ENCODE data around the gene CNTNAP2. TPM values are rescaled to one million over a fixed set of nuclear protein-coding genes. Genes with fewer than 3 reads are reported as not detected.

CNTNAP2 gene
- 2.2 TPM for total RNA-seq

DNA sequence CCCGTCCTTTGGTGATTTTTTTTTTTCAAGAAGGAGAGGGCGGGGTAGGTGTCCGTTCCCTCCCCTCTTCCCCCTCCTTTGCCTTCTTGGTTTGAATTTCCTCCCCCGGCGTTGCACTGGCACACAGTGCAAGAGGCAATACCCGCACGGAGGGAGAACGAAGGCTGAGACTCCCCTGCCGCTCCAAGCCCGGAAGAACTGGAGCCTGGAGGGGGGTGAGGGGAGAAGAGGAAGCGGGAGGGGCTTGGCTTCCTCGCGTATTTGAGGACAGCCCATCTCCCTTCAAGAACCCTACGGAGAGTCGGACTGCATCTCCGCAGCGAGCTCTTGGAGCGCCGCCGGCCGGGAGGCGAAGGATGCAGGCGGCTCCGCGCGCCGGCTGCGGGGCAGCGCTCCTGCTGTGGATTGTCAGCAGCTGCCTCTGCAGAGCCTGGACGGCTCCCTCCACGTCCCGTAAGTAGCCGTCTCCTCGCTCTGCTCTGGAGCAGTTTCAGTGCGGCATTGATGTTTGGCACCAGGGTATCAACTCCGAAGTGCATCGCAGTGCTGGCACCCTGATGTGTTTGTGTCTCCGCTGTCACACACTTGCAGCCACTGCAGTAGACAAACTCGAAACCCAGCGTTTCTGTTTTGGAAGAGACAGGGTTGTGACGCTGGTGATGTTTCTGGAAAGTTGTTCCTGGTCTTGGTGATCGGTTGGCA lies at the start of gene CNTNAP2:
Gene CNTNAP2 (plus strand): TSS at position 281 of the 702 bp plus-strand sequence. CDS start 76 bp downstream, at position 357.
- Histone ChIP-seq H3K4me1 (peaks cover 15% of the 10 kb centered on the region), H3K36me3 (no peaks in the 10 kb centered on the region), H3K9me3 (no peaks in the 10 kb centered on the region), H3K4me3 (peak within 1 kb of the TSS; percentile 16 to 28), H3K27me3 (no peaks in the 10 kb centered on the region), H3K27ac (no peak within 1 kb of the TSS)
- no peak for DNase-seq (ENCODE audit: extremely low spot score in 2 of 2)
- intact Hi-C loops (cut with DNase I): no loop called here
- TF ChIP-seq, protein P1, sequence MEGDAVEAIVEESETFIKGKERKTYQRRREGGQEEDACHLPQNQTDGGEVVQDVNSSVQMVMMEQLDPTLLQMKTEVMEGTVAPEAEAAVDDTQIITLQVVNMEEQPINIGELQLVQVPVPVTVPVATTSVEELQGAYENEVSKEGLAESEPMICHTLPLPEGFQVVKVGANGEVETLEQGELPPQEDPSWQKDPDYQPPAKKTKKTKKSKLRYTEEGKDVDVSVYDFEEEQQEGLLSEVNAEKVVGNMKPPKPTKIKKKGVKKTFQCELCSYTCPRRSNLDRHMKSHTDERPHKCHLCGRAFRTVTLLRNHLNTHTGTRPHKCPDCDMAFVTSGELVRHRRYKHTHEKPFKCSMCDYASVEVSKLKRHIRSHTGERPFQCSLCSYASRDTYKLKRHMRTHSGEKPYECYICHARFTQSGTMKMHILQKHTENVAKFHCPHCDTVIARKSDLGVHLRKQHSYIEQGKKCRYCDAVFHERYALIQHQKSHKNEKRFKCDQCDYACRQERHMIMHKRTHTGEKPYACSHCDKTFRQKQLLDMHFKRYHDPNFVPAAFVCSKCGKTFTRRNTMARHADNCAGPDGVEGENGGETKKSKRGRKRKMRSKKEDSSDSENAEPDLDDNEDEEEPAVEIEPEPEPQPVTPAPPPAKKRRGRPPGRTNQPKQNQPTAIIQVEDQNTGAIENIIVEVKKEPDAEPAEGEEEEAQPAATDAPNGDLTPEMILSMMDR (IDR thresholded peaks at IDR 0.05): no peak
- no peak for TF ChIP-seq POLR2A (IDR thresholded peaks at IDR 0.05)
- TF ChIP-seq POLR2AphosphoS5 (IDR thresholded peaks at IDR 0.05; ENCODE audit: insufficient read depth in 1 of 2, low read depth in 1 of 2): no peak

DNA sequence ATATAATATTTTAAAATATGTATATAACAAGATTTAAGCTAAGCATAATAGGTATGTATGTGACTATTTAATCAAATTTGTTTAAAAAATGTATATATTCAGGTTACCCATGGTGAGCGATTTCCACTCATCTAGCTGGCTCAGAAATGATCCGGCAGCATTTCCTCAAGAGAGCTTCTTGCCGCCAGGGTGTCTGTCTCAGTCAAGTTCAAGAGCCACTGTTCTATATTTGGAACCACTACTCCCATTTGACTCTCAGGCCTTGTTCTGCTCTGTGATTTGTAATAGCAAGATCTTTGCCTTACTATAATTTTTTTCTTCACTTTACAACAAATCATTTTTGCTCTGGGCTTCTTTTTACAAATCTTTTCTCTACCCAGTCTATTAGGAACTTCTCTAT lies 48.7 kb upstream of the CNTNAP2 start:
- intact Hi-C loops (cut with DNase I): no loop called here
- no peaks in the 10 kb centered on the region for H3K27me3 ChIP-seq
- no peaks in the 10 kb centered on the region for H3K36me3 ChIP-seq
- H3K4me1 ChIP-seq: no peaks in the 10 kb centered on the region
- no peaks in the 10 kb centered on the region for H3K9me3 ChIP-seq
- TF ChIP-seq POLR2AphosphoS5 (IDR thresholded peaks at IDR 0.05; ENCODE audit: insufficient read depth in 1 of 2, low read depth in 1 of 2): no peak
- DNase-seq (ENCODE audit: extremely low spot score in 2 of 2): no peak
- H3K27ac ChIP-seq: no peak overlapping the region
- H3K4me3 ChIP-seq: no peak overlapping the region

DNA sequence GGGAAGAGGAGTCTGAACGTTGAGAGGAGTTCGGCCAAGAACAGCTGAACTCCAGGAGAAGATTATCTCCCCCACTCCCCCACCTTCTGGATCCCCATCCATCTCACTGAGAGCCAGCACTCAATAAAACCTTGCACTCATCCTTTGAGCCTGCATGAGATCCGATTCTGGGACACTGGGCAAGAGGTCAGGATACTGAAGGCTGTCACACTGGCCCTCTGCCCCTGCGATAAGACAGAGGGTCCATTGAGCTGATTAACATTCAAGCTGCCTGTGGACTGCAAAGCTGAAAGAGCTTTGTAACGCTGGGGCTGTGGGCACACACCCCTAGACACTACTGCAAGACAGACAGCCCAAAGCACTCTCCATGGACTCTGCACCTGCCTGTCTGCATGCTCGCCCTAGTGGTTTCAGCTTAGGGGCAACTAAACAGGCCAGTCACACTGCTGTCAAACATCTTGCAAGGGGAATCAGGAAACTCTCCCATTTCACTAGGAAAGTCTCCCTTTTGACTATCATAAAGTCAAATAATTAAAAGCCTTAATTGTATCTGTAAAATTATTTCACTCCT lies 42.3 kb upstream of the CNTNAP2 start:
- no peak for DNase-seq (ENCODE audit: extremely low spot score in 2 of 2)
- intact Hi-C loops (cut with DNase I): no loop called here
- Histone ChIP-seq H3K27ac (no peak overlapping the region), H3K4me3 (no peak overlapping the region), H3K27me3 (no peaks in the 10 kb centered on the region), H3K4me1 (no peaks in the 10 kb centered on the region), H3K36me3 (no peaks in the 10 kb centered on the region), H3K9me3 (no peaks in the 10 kb centered on the region)
- no peak for TF ChIP-seq POLR2A (IDR thresholded peaks at IDR 0.05)
- TF ChIP-seq POLR2AphosphoS5 (IDR thresholded peaks at IDR 0.05; ENCODE audit: insufficient read depth in 1 of 2, low read depth in 1 of 2): no peak
- TF ChIP-seq, protein P1 (IDR thresholded peaks at IDR 0.05): no peak

DNA sequence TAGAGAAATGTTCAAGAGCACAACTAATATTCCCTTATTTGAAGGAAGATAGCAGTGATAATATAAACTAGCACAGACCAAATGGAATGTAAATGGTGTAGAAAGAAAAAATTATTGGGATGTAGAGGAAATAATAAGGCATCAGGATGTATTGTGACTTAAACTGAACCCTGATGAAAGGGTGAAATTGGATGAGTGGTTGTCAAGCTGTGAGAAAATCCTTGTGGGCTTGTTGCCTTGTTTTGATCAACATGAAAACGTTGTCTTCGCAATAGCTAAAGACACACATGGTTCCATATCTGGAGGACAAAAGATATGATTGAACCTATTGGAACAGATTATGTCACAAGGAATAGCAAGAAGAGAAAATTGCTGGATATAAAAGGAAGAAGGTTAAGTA lies 40.3 kb upstream of the CNTNAP2 start:
- no peaks in the 10 kb centered on the region for H3K27me3 ChIP-seq
- TF ChIP-seq, protein P1 (IDR thresholded peaks at IDR 0.05): no peak
- TF ChIP-seq POLR2A (IDR thresholded peaks at IDR 0.05): no peak
- no peak for TF ChIP-seq POLR2AphosphoS5 (IDR thresholded peaks at IDR 0.05; ENCODE audit: insufficient read depth in 1 of 2, low read depth in 1 of 2)
- no peak overlapping the region for H3K4me3 ChIP-seq
- no peaks in the 10 kb centered on the region for H3K36me3 ChIP-seq
- H3K9me3 ChIP-seq: no peaks in the 10 kb centered on the region
- intact Hi-C loops (cut with DNase I): no loop called here
- no peak overlapping the region for H3K27ac ChIP-seq
- H3K4me1 ChIP-seq: no peaks in the 10 kb centered on the region
- DNase-seq (ENCODE audit: extremely low spot score in 2 of 2): no peak

DNA sequence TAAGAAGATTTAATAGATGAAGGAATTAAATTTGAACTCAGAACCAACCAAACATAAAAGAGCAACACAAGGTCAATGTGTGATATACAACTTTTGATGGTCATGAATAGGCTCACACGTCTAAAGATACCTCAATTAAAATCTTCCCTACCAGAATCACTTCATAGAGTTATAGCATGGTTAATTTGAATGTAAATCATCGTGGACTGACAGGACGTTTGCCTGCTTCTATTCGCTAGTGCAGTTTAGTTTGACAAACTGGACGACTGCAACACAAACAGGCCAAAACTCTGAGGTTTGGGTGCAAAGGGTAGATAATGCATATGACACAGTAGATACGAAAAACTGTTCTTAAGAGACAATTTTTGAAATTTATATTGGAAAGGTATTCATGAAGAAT lies 32.5 kb upstream of the CNTNAP2 start:
- H3K4me3 ChIP-seq: no peak overlapping the region
- no peaks in the 10 kb centered on the region for H3K27me3 ChIP-seq
- TF ChIP-seq POLR2AphosphoS5 (IDR thresholded peaks at IDR 0.05; ENCODE audit: insufficient read depth in 1 of 2, low read depth in 1 of 2): no peak
- intact Hi-C loops (cut with DNase I): no loop called here
- H3K4me1 ChIP-seq: no peaks in the 10 kb centered on the region
- no peaks in the 10 kb centered on the region for H3K9me3 ChIP-seq
- H3K27ac ChIP-seq: no peak overlapping the region
- H3K36me3 ChIP-seq: no peaks in the 10 kb centered on the region
- DNase-seq (ENCODE audit: extremely low spot score in 2 of 2): no peak

DNA sequence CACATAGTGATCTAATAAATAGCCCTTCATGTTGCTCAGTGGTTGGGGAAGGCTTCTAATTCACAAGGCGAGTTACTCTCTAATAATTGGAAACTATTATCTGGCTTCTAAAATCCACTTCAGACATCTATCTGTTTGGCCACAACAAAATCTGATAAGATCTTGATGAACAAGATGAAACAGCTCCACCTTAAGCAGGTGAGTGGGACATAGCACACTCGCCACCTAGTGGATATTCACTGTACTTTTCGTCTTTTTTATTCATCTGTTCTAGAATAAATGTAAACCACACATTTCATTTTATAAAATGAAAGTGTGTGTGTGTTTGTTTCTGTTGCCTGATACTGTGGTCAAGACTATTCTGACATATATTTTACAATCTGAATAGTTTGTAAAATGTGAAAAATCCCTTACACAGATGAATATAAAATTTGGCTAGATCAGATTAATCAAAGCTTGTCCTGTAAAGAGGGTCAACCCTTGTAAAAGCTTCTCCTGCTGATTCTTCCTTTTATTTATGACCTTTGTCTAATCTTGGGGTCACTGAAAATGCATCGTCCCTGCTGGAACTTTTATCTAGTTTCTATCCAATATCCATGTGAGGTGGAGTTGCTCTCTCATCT lies 26.5 kb upstream of the CNTNAP2 start:
- TF ChIP-seq, protein P1 (IDR thresholded peaks at IDR 0.05): no peak
- no peak for TF ChIP-seq POLR2AphosphoS5 (IDR thresholded peaks at IDR 0.05; ENCODE audit: insufficient read depth in 1 of 2, low read depth in 1 of 2)
- no peak for TF ChIP-seq POLR2A (IDR thresholded peaks at IDR 0.05)
- DNase-seq (ENCODE audit: extremely low spot score in 2 of 2): no peak
- Histone ChIP-seq H3K4me1 (no peaks in the 10 kb centered on the region), H3K27ac (no peak overlapping the region), H3K9me3 (no peaks in the 10 kb centered on the region), H3K27me3 (no peaks in the 10 kb centered on the region), H3K36me3 (no peaks in the 10 kb centered on the region), H3K4me3 (no peak overlapping the region)
- intact Hi-C loops (cut with DNase I): no loop called here
